ENCODE results near the gene HEPH. TPM values are rescaled to one million over a fixed set of nuclear protein-coding genes. Genes with fewer than 3 reads are reported as not detected.

The HEPH gene
- total and polyA plus RNA-seq, 4 donors = 0.68 to 2.5 (median 1.6) TPM

GRCh38 chrX:66200050-66200664 lies 36.1 kb downstream of the HEPH start:
- Histone ChIP-seq H3K9me3 (ENCODE audit: control insufficient read depth in 4 of 4, low read length in 3 of 4) (no peaks in the 10 kb centered on the region), H3K9ac (ENCODE audit: low read depth in 1 of 2, low read length in 2 of 2) (no peak overlapping the region), H3K36me3 (ENCODE audit: control insufficient read depth in 4 of 4, insufficient read depth in 3 of 4, low read depth in 1 of 4, low read length in 3 of 4) (no peaks in the 10 kb centered on the region), H3K27ac (ENCODE audit: low read depth in 1 of 2, low read length in 2 of 2) (no peak overlapping the region), H3K27me3 (ENCODE audit: control insufficient read depth in 4 of 4, insufficient read depth in 4 of 4, low read length in 3 of 4) (no peaks in the 10 kb centered on the region), H3K4me3 (ENCODE audit: low read depth in 1 of 3, low read length in 3 of 3) (no peak overlapping the region), H3K4me1 (ENCODE audit: control insufficient read depth in 4 of 4, insufficient read depth in 4 of 4, low read length in 3 of 4) (no peaks in the 10 kb centered on the region)
- 84% methylated on average over 4 of the region's 4 CpGs for WGBS
- DNase-seq (ENCODE audit: low spot score) = no peak
- no peak for TF ChIP-seq ATF3 (IDR thresholded peaks at IDR 0.05)
- TF ChIP-seq GABPA (IDR thresholded peaks at IDR 0.05 in 1 of 2, conservative IDR thresholded peaks at IDR 0.05 in 1 of 2) = no peak
- TF ChIP-seq FOXA2 (IDR thresholded peaks at IDR 0.05) = no peak
- no peak for TF ChIP-seq YY1 (IDR thresholded peaks at IDR 0.05)
- TF ChIP-seq CTCF (IDR thresholded peaks at IDR 0.05; ENCODE audit: low read depth, low read length, missing input control) = no peak
- TF ChIP-seq RXRA (IDR thresholded peaks at IDR 0.05) = no peak
- TF ChIP-seq HNF4G (IDR thresholded peaks at IDR 0.05) = no peak
- TF ChIP-seq ZBTB33 (IDR thresholded peaks at IDR 0.05) = no peak
- TF ChIP-seq TAF1 (conservative IDR thresholded peaks at IDR 0.05) = no peak
- no peak for TF ChIP-seq MAX (IDR thresholded peaks at IDR 0.05)
- no peak for TF ChIP-seq FOXA1 (IDR thresholded peaks at IDR 0.05)
- no peak for TF ChIP-seq REST (IDR thresholded peaks at IDR 0.05)
- no peak for TF ChIP-seq EGR1 (IDR thresholded peaks at IDR 0.05; ENCODE audit: low read depth in 2 of 2)
- no peak for TF ChIP-seq JUND (IDR thresholded peaks at IDR 0.05)
- no peak for TF ChIP-seq SP1 (IDR thresholded peaks at IDR 0.05)
- TF ChIP-seq HNF4A (conservative IDR thresholded peaks at IDR 0.05) = no peak
- no peak for TF ChIP-seq RAD21 (IDR thresholded peaks at IDR 0.05)
- no peak for TF ChIP-seq NR2F2 (IDR thresholded peaks at IDR 0.05)
